Trophoblast cell (in vitro differentiated cells and primary cell): ENCODE results near the gene RIC8B.
A peak's percentile ranks its signal among the peaks of the same experiment; 100 is the strongest.

ENCODE experiments used
- DNase-seq, 2 donors: peaks; one replicate each; pipeline ENCODE4 v3.0.0-alpha.2; 2016
- H2AFZ ChIP-seq: 2 replicates; pipeline ENCODE4 v1.6.1; 2013; ENCODE audit warnings: low read length, moderate library complexity, mild to moderate bottlenecking; ENCODE audit not compliant: insufficient read depth, poor library complexity
- H2AK5ac ChIP-seq: 2 replicates; pipeline ENCODE4 v1.6.1; 2013; ENCODE audit warnings: mild to moderate bottlenecking, low read length
- H2BK120ac ChIP-seq: 2 replicates; pipeline ENCODE4 v1.6.1; 2013; ENCODE audit warnings: low read length, mild to moderate bottlenecking, moderate library complexity; ENCODE audit not compliant: insufficient read depth, poor library complexity
- H2BK12ac ChIP-seq: 2 replicates; pipeline ENCODE4 v1.6.1; 2013; ENCODE audit warnings: mild to moderate bottlenecking, low read length, moderate library complexity
- H2BK5ac ChIP-seq: 2 replicates; pipeline ENCODE4 v1.6.1; 2013; ENCODE audit warnings: low read length, low read depth, moderate library complexity, mild to moderate bottlenecking; ENCODE audit not compliant: poor library complexity
- H3K14ac ChIP-seq: 2 replicates; pipeline ENCODE4 v1.6.1; 2013; ENCODE audit warnings: mild to moderate bottlenecking, low read length
- H3K18ac ChIP-seq: 2 replicates; pipeline ENCODE4 v1.6.1; 2013; ENCODE audit warnings: mild to moderate bottlenecking, low read length
- H3K23ac ChIP-seq: 2 replicates; pipeline ENCODE4 v1.6.1; 2013; ENCODE audit warnings: low read length
- H3K27ac ChIP-seq: 2 replicates; pipeline ENCODE4 v1.5.1; 2013; ENCODE audit warnings: low read depth, mild to moderate bottlenecking, inconsistent platforms, low read length, moderate library complexity
- H3K27me3 ChIP-seq: 2 replicates; pipeline ENCODE4 v1.6.1; 2013; ENCODE audit warnings: inconsistent platforms, mild to moderate bottlenecking, low read length, moderate library complexity; ENCODE audit not compliant: insufficient read depth
- H3K36me3 ChIP-seq, 2 experiments: 1 replicate in 1 of 2; 2 replicates in 1 of 2; pipeline ENCODE4 v1.6.1; 2013; ENCODE audit warnings: low read length in 2 of 2, mild to moderate bottlenecking in 2 of 2, moderate library complexity in 1 of 2; ENCODE audit not compliant: insufficient read depth in 2 of 2, control insufficient read depth in 1 of 2
- H3K4ac ChIP-seq: 2 replicates; pipeline ENCODE4 v1.6.1; 2013; ENCODE audit warnings: low read depth, mild to moderate bottlenecking, low read length, moderate library complexity
- H3K4me1 ChIP-seq, 2 experiments: 1 replicate in 1 of 2; 2 replicates in 1 of 2; pipeline ENCODE4 v1.6.1; 2013; ENCODE audit warnings: low read length in 2 of 2, mild to moderate bottlenecking in 2 of 2, moderate library complexity in 1 of 2; ENCODE audit not compliant: insufficient read depth in 2 of 2, control insufficient read depth in 1 of 2
- H3K4me2 ChIP-seq: 2 replicates; pipeline ENCODE4 v1.6.1; 2013; ENCODE audit warnings: inconsistent platforms, mild to moderate bottlenecking, low read length, moderate library complexity
- H3K4me3 ChIP-seq: 2 replicates; pipeline ENCODE4 v1.5.1; 2013; ENCODE audit warnings: mild to moderate bottlenecking, low read depth, low read length, inconsistent platforms
- H3K79me1 ChIP-seq: one replicate; pipeline ENCODE4 v1.6.1; 2013; ENCODE audit warnings: low read length
- H3K79me2 ChIP-seq: 2 replicates; pipeline ENCODE4 v1.6.1; 2013; ENCODE audit warnings: low read length, mild to moderate bottlenecking; ENCODE audit not compliant: control insufficient read depth, insufficient read depth, poor library complexity
- H3K9ac ChIP-seq: 2 replicates; pipeline ENCODE4 v1.6.1; 2013; ENCODE audit warnings: mild to moderate bottlenecking, low read length
- H3K9me3 ChIP-seq: 2 replicates; pipeline ENCODE4 v1.6.1; 2013; ENCODE audit warnings: low read depth, mild to moderate bottlenecking, control low read depth, inconsistent platforms, low read length; ENCODE audit not compliant: insufficient read depth
- H4K12ac ChIP-seq: 2 replicates; pipeline ENCODE4 v1.6.1; 2013; ENCODE audit warnings: low read depth, mild to moderate bottlenecking, low read length, moderate library complexity
- H4K8ac ChIP-seq: 2 replicates; pipeline ENCODE4 v1.6.1; 2013; ENCODE audit warnings: low read depth, mild to moderate bottlenecking, low read length, moderate library complexity
- H4K91ac ChIP-seq: one replicate; pipeline ENCODE4 v1.6.1; 2013; ENCODE audit warnings: low read depth, mild to moderate bottlenecking, low read length, moderate library complexity
- WGBS: extraction: QIAGEN DNeasy Blood & Tissue Kit; methylation state at CpG from one replicate; pipeline ENCODE4 v1.1.7; 2013; ENCODE audit warnings: missing lambda C conversion rate; ENCODE audit not compliant: insufficient read length, insufficient coverage; ENCODE audit errors: extremely low coverage; 5-methylcytosine and 5-hydroxymethylcytosine counted together

The RIC8B gene

GRCh38 chr12:106769546-106769945, 4.9 kb upstream of the RIC8B start:
- Histone ChIP-seq H3K9me3 (no peaks in the 10 kb centered on the region), H3K4me1 (peaks cover 4 to 7% of the 10 kb centered on the region in 2 experiments), H2BK120ac (no peak overlapping the region), H3K23ac (no peak overlapping the region), H4K12ac (no peak overlapping the region), H3K79me1 (peaks cover 7% of the 10 kb centered on the region), H3K4ac (no peak overlapping the region), H3K79me2 (peaks cover 2% of the 10 kb centered on the region), H3K36me3 (no peaks in the 10 kb centered on the region), H4K8ac (no peak overlapping the region), H2BK5ac (no peak overlapping the region), H3K14ac (no peak overlapping the region), H3K18ac (no peak overlapping the region), H3K4me3 (no peak overlapping the region), H3K9ac (no peak overlapping the region), H3K27me3 (no peaks in the 10 kb centered on the region), H4K91ac (no peak overlapping the region), H2BK12ac (no peak overlapping the region), H2AK5ac (no peak overlapping the region), H2AFZ (no peak overlapping the region), H3K4me2 (no peak overlapping the region), H3K27ac (no peak overlapping the region)
- WGBS = no CpG with 5 or more reads among the region's 6 CpGs
- peak in 1 of 2 donors; percentile 69 for DNase-seq

DNA sequence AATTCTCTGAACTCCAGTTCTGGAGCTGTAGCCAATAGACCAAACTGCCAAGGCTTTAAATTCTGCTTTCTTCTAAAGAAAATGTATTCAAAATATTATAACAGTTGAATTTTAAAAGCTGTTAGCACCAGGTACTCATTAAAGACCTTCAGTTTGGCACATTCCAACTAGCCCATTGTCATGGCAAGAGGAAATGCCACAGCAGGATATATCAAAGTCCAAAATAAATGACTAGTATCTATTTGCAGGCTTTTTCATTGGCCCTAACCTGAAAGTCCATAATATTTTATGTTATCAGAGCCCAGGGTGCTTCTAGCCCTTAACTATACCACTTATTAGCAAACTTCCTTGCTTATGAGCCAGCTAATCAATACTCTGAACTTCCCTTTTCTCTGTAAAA, 3.1 kb upstream of the RIC8B start:
- H2BK12ac ChIP-seq = no peak overlapping the region
- H2BK120ac ChIP-seq = no peak overlapping the region
- no peak for DNase-seq
- H3K23ac ChIP-seq = no peak overlapping the region
- no peak overlapping the region for H4K91ac ChIP-seq
- H3K36me3 ChIP-seq = no peaks in the 10 kb centered on the region
- no peak overlapping the region for H2BK5ac ChIP-seq
- no peaks in the 10 kb centered on the region for H3K27me3 ChIP-seq
- no peak overlapping the region for H3K4me2 ChIP-seq
- H3K79me1 ChIP-seq = peaks cover 11% of the 10 kb centered on the region
- peaks cover 4% of the 10 kb centered on the region for H3K79me2 ChIP-seq
- no peak overlapping the region for H3K27ac ChIP-seq
- no peak overlapping the region for H3K4ac ChIP-seq
- H2AK5ac ChIP-seq = no peak overlapping the region
- no peak overlapping the region for H2AFZ ChIP-seq
- H3K4me1 ChIP-seq = peaks cover 4 to 11% of the 10 kb centered on the region in 2 experiments
- H3K18ac ChIP-seq = no peak overlapping the region
- H4K8ac ChIP-seq = no peak overlapping the region
- H3K4me3 ChIP-seq = no peak overlapping the region
- H3K14ac ChIP-seq = no peak overlapping the region
- H3K9me3 ChIP-seq = no peaks in the 10 kb centered on the region
- H4K12ac ChIP-seq = no peak overlapping the region
- no peak overlapping the region for H3K9ac ChIP-seq

- Histone ChIP-seq H3K9ac (peak overlapping the region; percentile 84), H4K8ac (peak overlapping the region; percentile 96), H3K36me3 (peaks cover 0 to 3% of the 10 kb centered on the region in 2 experiments), H2BK120ac (peak overlapping the region; percentile 68), H3K27me3 (no peaks in the 10 kb centered on the region), H2AFZ (peak overlapping the region; percentile 95), H3K14ac (peak overlapping the region; percentile 91), H3K79me2 (peaks cover 6% of the 10 kb centered on the region), H2AK5ac (peak overlapping the region; percentile 32), H3K4me1 (peaks cover 0 to 4% of the 10 kb centered on the region in 2 experiments), H3K9me3 (no peaks in the 10 kb centered on the region), H3K4me2 (peak overlapping the region; percentile 92), H2BK5ac (no peak overlapping the region), H3K4ac (no peak overlapping the region), H3K4me3 (peak overlapping the region; percentile 82), H3K79me1 (peaks cover 11% of the 10 kb centered on the region), H2BK12ac (no peak overlapping the region), H4K91ac (peak overlapping the region; percentile 30), H3K18ac (no peak overlapping the region), H4K12ac (peak overlapping the region; percentile 96), H3K27ac (peak overlapping the region; percentile 61), H3K23ac (no peak overlapping the region)
- no CpG with 5 or more reads among the region's 25 CpGs for WGBS
- no peak for DNase-seq
Measured at GRCh38 chr12:106773286-106774004, 1.0 kb upstream of the RIC8B start.

DNA sequence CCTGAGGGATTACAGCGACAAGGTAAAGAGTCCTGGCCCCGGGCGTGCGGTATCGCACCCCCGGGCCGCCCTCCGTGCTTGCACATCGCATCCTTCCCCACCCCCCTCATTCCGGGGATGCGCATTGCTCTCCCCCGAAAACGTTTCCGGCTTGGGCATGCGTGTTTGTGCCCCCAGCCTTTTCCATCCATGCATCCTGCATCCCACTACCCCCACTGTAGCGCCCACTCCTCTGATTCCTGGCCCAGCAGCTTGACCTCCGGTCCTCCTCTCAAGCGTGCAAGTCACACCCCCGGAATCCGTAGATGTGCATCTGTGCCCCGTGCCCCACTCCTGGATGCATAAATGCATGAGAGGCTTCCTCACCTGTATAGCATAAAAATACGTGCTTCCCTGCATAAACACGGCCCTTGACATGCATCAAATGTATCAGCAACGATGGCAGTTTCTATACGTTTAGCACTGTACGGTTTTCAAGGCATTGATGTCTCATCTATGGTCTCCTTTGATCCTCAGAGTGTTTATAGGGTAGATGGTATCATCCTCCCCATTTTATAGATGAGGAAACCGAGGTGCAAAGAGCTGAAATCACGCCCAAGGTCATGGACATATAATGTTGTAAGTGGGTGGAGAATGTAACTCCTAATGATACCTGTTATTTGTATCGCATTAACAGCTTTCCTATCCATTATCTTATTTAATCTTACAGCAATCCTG, 484 bp downstream of the RIC8B start:
- H4K8ac ChIP-seq = peak overlapping the region; percentile 88
- H3K27me3 ChIP-seq = no peaks in the 10 kb centered on the region
- peak overlapping the region; percentile 55 for H2BK120ac ChIP-seq
- peak overlapping the region; percentile 98 for H3K4me2 ChIP-seq
- H2AFZ ChIP-seq = peak overlapping the region; percentile 85
- peak overlapping the region; percentile 45 for H4K12ac ChIP-seq
- no peaks in the 10 kb centered on the region for H3K9me3 ChIP-seq
- H3K14ac ChIP-seq = peak overlapping the region; percentile 75
- no peak overlapping the region for H2BK12ac ChIP-seq
- WGBS = no CpG with 5 or more reads among the region's 29 CpGs
- peaks cover 0 to 4% of the 10 kb centered on the region in 2 experiments for H3K4me1 ChIP-seq
- peak in 1 of 2 donors; percentile 23 for DNase-seq
- peaks cover 6% of the 10 kb centered on the region for H3K79me2 ChIP-seq
- peak overlapping the region; percentile 69 for H3K9ac ChIP-seq
- H3K36me3 ChIP-seq = peaks cover 0 to 3% of the 10 kb centered on the region in 2 experiments
- peaks cover 13% of the 10 kb centered on the region for H3K79me1 ChIP-seq
- peak overlapping the region; percentile 24 for H2BK5ac ChIP-seq
- H4K91ac ChIP-seq = peak overlapping the region; percentile 94
- no peak overlapping the region for H2AK5ac ChIP-seq
- H3K4ac ChIP-seq = peak overlapping the region; percentile 6
- H3K23ac ChIP-seq = no peak overlapping the region
- peak overlapping the region; percentile 96 for H3K27ac ChIP-seq
- peak overlapping the region; percentile 89 for H3K4me3 ChIP-seq
- H3K18ac ChIP-seq = peak overlapping the region; percentile 50
